ENCODE results near the gene CHMP2B.

GRCh38 chr3:87186608-87187159 lies 40.4 kb upstream of the CHMP2B start:
- TF ChIP-seq POLR2A (IDR thresholded peaks at IDR 0.05) (no peak), CTCF (IDR thresholded peaks at IDR 0.05) (no peak), POLR2AphosphoS5 (IDR thresholded peaks at IDR 0.05) (no peak), EP300 (IDR thresholded peaks at IDR 0.05) (no peak)

Data from upper lobe of left lung (tissue), 4 donors.